ENCODE measurements around the gene SCO2. TPM values are rescaled to one million over a fixed set of nuclear protein-coding genes. Genes with fewer than 3 reads are reported as not detected.

Gene SCO2
- total RNA-seq, 2 donors from 2014 or later: 13.1 to 18.5 TPM

GRCh38 chr22:50516891-50517290 is 8.5 kb downstream of the SCO2 start:
- H3K27me3 Mint-ChIP-seq: no peaks in the 10 kb centered on the region

GRCh38 chr22:50516068-50516467 is 9.3 kb downstream of the SCO2 start:
- no peak overlapping the region for H3K4me3 Mint-ChIP-seq
- H3K27ac Mint-ChIP-seq: no peak overlapping the region
- ATAC-seq (no peak), DNase-seq (ENCODE audit: low spot score) (no peak)
- peaks cover 17 to 20% of the 10 kb centered on the region in 2 donors for H3K4me1 Mint-ChIP-seq (ENCODE audit: low read depth in 2 of 2)
- H3K36me3 Mint-ChIP-seq: peaks cover 6% of the 10 kb centered on the region
- H3K27me3 Mint-ChIP-seq: no peaks in the 10 kb centered on the region
- H3K9me3 Mint-ChIP-seq: no peaks in the 10 kb centered on the region

More at GRCh38 chr22:50516891-50517290, 8.5 kb downstream of the SCO2 start:
- no peaks in the 10 kb centered on the region for H3K9me3 Mint-ChIP-seq
- H3K27ac Mint-ChIP-seq: no peak overlapping the region
- no peak overlapping the region for H3K4me3 Mint-ChIP-seq
- DNase-seq (ENCODE audit: low spot score) (no peak), ATAC-seq (no peak)
- H3K4me1 Mint-ChIP-seq (ENCODE audit: low read depth in 2 of 2): peaks cover 17 to 20% of the 10 kb centered on the region in 2 donors
- peaks cover 6% of the 10 kb centered on the region for H3K36me3 Mint-ChIP-seq

- H3K9me3 Mint-ChIP-seq: no peaks in the 10 kb centered on the region
- H3K4me3 Mint-ChIP-seq: no peak overlapping the region
- no peaks in the 10 kb centered on the region for H3K27me3 Mint-ChIP-seq
- H3K4me1 Mint-ChIP-seq (ENCODE audit: low read depth in 2 of 2): peaks cover 29 to 34% of the 10 kb centered on the region in 2 donors
- no peak for DNase-seq (ENCODE audit: low spot score)
- no peak overlapping the region for H3K27ac Mint-ChIP-seq
- no peak for ATAC-seq
- H3K36me3 Mint-ChIP-seq: peaks cover 15% of the 10 kb centered on the region
These were observed 12.2 kb downstream of the SCO2 start for GRCh38 chr22:50513175-50513574.

GRCh38 chr22:50508897-50509296 is 16.5 kb downstream of the SCO2 start:
- Mint-ChIP-seq H3K9me3 (no peaks in the 10 kb centered on the region), H3K4me3 (peak overlapping the region; percentile 96), H3K36me3 (peaks cover 15% of the 10 kb centered on the region), H3K27ac (peak overlapping the region; percentile 56 to 73), H3K4me1 (ENCODE audit: low read depth in 2 of 2) (peaks cover 22 to 24% of the 10 kb centered on the region in 2 donors), H3K27me3 (no peaks in the 10 kb centered on the region)
- ATAC-seq: no peak
- DNase-seq (ENCODE audit: low spot score): no peak

- H3K36me3 Mint-ChIP-seq: peaks cover 15% of the 10 kb centered on the region
- H3K4me3 Mint-ChIP-seq: peak within 1 kb of the TSS; percentile 96
- H3K27ac Mint-ChIP-seq: peak within 1 kb of the TSS; percentile 86 to 92
- peaks cover 20 to 22% of the 10 kb centered on the region in 2 donors for H3K4me1 Mint-ChIP-seq (ENCODE audit: low read depth in 2 of 2)
- ATAC-seq (peak; percentile 87 to 88), DNase-seq (ENCODE audit: low spot score) (peak; percentile 98)
- no peaks in the 10 kb centered on the region for H3K27me3 Mint-ChIP-seq
- H3K9me3 Mint-ChIP-seq: no peaks in the 10 kb centered on the region
These were observed 17.2 kb downstream of the SCO2 start, which contains the start of gene NCAPH2 for GRCh38 chr22:50507991-50508884. NCAPH2 (plus strand) TSS chr22:50508224; CDS start chr22:50508338, 114 bp downstream.

GRCh38 chr22:50507421-50507990 is 17.9 kb downstream of the SCO2 start, which contains the start of gene LMF2:
LMF2 (minus strand) TSS chr22:50507702; CDS start chr22:50507675, 27 bp downstream.
- Mint-ChIP-seq H3K4me3 (peak within 1 kb of the TSS; percentile 96), H3K27ac (peak within 1 kb of the TSS; percentile 86 to 92), H3K27me3 (no peaks in the 10 kb centered on the region), H3K36me3 (peaks cover 14% of the 10 kb centered on the region), H3K9me3 (no peaks in the 10 kb centered on the region), H3K4me1 (ENCODE audit: low read depth in 2 of 2) (peaks cover 19 to 20% of the 10 kb centered on the region in 2 donors)
- ATAC-seq (peak; percentile 90 to 91), DNase-seq (ENCODE audit: low spot score) (peak; percentile 93)

GRCh38 chr22:50506611-50507420 is 18.6 kb downstream of the SCO2 start:
- H3K4me3 Mint-ChIP-seq: peak overlapping the region; percentile 93
- DNase-seq (ENCODE audit: low spot score) (no peak), ATAC-seq (no peak)
- H3K9me3 Mint-ChIP-seq: no peaks in the 10 kb centered on the region
- peaks cover 13 to 16% of the 10 kb centered on the region in 2 donors for H3K4me1 Mint-ChIP-seq (ENCODE audit: low read depth in 2 of 2)
- peak overlapping the region; percentile 86 to 92 for H3K27ac Mint-ChIP-seq
- H3K27me3 Mint-ChIP-seq: no peaks in the 10 kb centered on the region
- peaks cover 9% of the 10 kb centered on the region for H3K36me3 Mint-ChIP-seq

- peak overlapping the region; percentile 93 for H3K4me3 Mint-ChIP-seq
These were observed 19.4 kb downstream of the SCO2 start for GRCh38 chr22:50505776-50506610.

GRCh38 chr22:50505276-50505775 is 20.1 kb downstream of the SCO2 start:
- Mint-ChIP-seq H3K9me3 (no peaks in the 10 kb centered on the region), H3K4me3 (no peak overlapping the region), H3K27ac (no peak overlapping the region), H3K4me1 (ENCODE audit: low read depth in 2 of 2) (peaks cover 13 to 18% of the 10 kb centered on the region in 2 donors), H3K27me3 (no peaks in the 10 kb centered on the region), H3K36me3 (peaks cover 9% of the 10 kb centered on the region)
- DNase-seq (ENCODE audit: low spot score) (no peak), ATAC-seq (no peak)

More at GRCh38 chr22:50505776-50506610, 19.4 kb downstream of the SCO2 start:
- DNase-seq (ENCODE audit: low spot score) (no peak), ATAC-seq (no peak)
- Mint-ChIP-seq H3K27ac (no peak overlapping the region), H3K27me3 (no peaks in the 10 kb centered on the region), H3K36me3 (peaks cover 9% of the 10 kb centered on the region), H3K9me3 (no peaks in the 10 kb centered on the region), H3K4me1 (ENCODE audit: low read depth in 2 of 2) (peaks cover 13 to 16% of the 10 kb centered on the region in 2 donors)

GRCh38 chr22:50504369-50505211 is 20.8 kb downstream of the SCO2 start:
- H3K36me3 Mint-ChIP-seq: peaks cover 9% of the 10 kb centered on the region

GRCh38 chr22:50503475-50504145 is 21.8 kb downstream of the SCO2 start:
- H3K4me1 Mint-ChIP-seq (ENCODE audit: low read depth in 2 of 2): peaks cover 1 to 10% of the 10 kb centered on the region in 2 donors
- H3K36me3 Mint-ChIP-seq: peaks cover under 1% of the 10 kb centered on the region
- no peak for DNase-seq (ENCODE audit: low spot score)
- H3K4me3 Mint-ChIP-seq: no peak overlapping the region
- H3K27ac Mint-ChIP-seq: no peak overlapping the region
- no peak for ATAC-seq
- H3K27me3 Mint-ChIP-seq: no peaks in the 10 kb centered on the region
- H3K9me3 Mint-ChIP-seq: no peaks in the 10 kb centered on the region

More at GRCh38 chr22:50504369-50505211, 20.8 kb downstream of the SCO2 start:
- H3K4me3 Mint-ChIP-seq: no peak overlapping the region
- ATAC-seq: no peak
- H3K4me1 Mint-ChIP-seq (ENCODE audit: low read depth in 2 of 2): peaks cover 11 to 17% of the 10 kb centered on the region in 2 donors
- H3K27me3 Mint-ChIP-seq: no peaks in the 10 kb centered on the region
- no peaks in the 10 kb centered on the region for H3K9me3 Mint-ChIP-seq
- no peak overlapping the region for H3K27ac Mint-ChIP-seq
- no peak for DNase-seq (ENCODE audit: low spot score)
